K562 (cell line): Measurements from ENCODE around the gene ACTN4. TPM values are rescaled to one million over a fixed set of nuclear protein-coding genes. Genes with fewer than 3 reads are reported as not detected.

Experiments used
- ETV5 ChIP-seq: sonication (generic); formaldehyde crosslinking; IDR thresholded peaks from 2 replicates; pipeline ENCODE4 v1.4.0; 2020; ENCODE audit warnings: low read depth, mild to moderate bottlenecking, missing genetic modification reagents
- LCOR ChIP-seq: sonication (generic); formaldehyde crosslinking; IDR thresholded peaks from 2 replicates; pipeline ENCODE4 v1.8.0; 2022; ENCODE audit warnings: mild to moderate bottlenecking, missing genetic modification reagents
- PHB2 ChIP-seq: fragments of 450-650 bp; IDR thresholded peaks from 2 replicates; pipeline ENCODE4 v1.6.1; 2017; ENCODE audit warnings: low read depth
- TEAD4 ChIP-seq, 2 experiments: sonication (generic) in 1 of 2; formaldehyde crosslinking in 1 of 2; IDR thresholded peaks; 2 replicates each; pipeline versions ENCODE4 v1.6.1 to v1.8.0; 2012 to 2022; ENCODE audit warnings: borderline replicate concordance in 1 of 2, inconsistent platforms in 1 of 2, low read length in 1 of 2, mild to moderate bottlenecking in 1 of 2, missing genetic modification reagents in 1 of 2
- polyA plus RNA-seq, 8 experiments: library from polyadenylated mRNA; depleted of rRNA in 4 of 8; stranded (reverse) in 5 of 8; unstranded in 3 of 8; fragments of >200 nt; fragmentation: Nextera tagmentation in 2 of 8; fragmentation: Illumina TruSeq in 1 of 8; extraction: Ambion mirVana in 2 of 8; extraction: Trizol in 1 of 8; gene quantifications; 2 replicates each; pipeline versions ENCODE4 v1.2.1 to v1.2.3, GENCODE V29; 2011 to 2014; ENCODE audit warnings: inconsistent platforms in 1 of 8, missing spikeins in 1 of 8
- total RNA-seq, 7 experiments: library from RNA; depleted of rRNA in 6 of 7; stranded (reverse); fragments of >200 nt in 6 of 7; fragmentation: Illumina TruSeq in 2 of 7; extraction: Trizol in 2 of 7; gene quantifications; 2 replicates each; pipeline versions ENCODE4 v1.2.1 to v1.2.3, GENCODE V29; 2011 to 2021; ENCODE audit warnings: low replicate concordance in 1 of 7
- TF ChIP-seq, protein P1 (sequence below), 2 experiments: fragments of 450-650 bp; formaldehyde crosslinking in 1 of 2; IDR thresholded peaks; 2 replicates each; pipeline versions ENCODE4 v1.4.0 to v1.6.1; 2014 to 2020; ENCODE audit warnings: mild to moderate bottlenecking in 2 of 2, borderline replicate concordance in 1 of 2, low read depth in 1 of 2
- TF ChIP-seq, protein P2 (sequence below), 2 experiments: fragments of 450-650 bp in 1 of 2; IDR thresholded peaks; 2 replicates each; pipeline ENCODE4 v1.6.1; 2011 to 2017; ENCODE audit warnings: low read depth in 2 of 2, antibody characterized with exemption in 1 of 2, borderline replicate concordance in 1 of 2, low read length in 1 of 2, mild to moderate bottlenecking in 1 of 2, mixed read lengths in 1 of 2; ENCODE audit not compliant: control insufficient read depth in 1 of 2
- TF ChIP-seq, protein P3 (sequence below): fragments of 450-650 bp; formaldehyde crosslinking; IDR thresholded peaks from 2 replicates; pipeline ENCODE4 v1.4.0; 2020; ENCODE audit warnings: mild to moderate bottlenecking, moderate library complexity
- TF ChIP-seq, protein P4 (sequence below): fragments of 450-650 bp; IDR thresholded peaks from 2 replicates; pipeline ENCODE4 v1.6.1; 2016

ACTN4 gene
- total and polyA plus RNA-seq, 9 of the 15 experiments (the other 6 are each of a cell fraction or from before 2014, with no cell fraction given): 3.1 to 385 (median 125) TPM

DNA sequence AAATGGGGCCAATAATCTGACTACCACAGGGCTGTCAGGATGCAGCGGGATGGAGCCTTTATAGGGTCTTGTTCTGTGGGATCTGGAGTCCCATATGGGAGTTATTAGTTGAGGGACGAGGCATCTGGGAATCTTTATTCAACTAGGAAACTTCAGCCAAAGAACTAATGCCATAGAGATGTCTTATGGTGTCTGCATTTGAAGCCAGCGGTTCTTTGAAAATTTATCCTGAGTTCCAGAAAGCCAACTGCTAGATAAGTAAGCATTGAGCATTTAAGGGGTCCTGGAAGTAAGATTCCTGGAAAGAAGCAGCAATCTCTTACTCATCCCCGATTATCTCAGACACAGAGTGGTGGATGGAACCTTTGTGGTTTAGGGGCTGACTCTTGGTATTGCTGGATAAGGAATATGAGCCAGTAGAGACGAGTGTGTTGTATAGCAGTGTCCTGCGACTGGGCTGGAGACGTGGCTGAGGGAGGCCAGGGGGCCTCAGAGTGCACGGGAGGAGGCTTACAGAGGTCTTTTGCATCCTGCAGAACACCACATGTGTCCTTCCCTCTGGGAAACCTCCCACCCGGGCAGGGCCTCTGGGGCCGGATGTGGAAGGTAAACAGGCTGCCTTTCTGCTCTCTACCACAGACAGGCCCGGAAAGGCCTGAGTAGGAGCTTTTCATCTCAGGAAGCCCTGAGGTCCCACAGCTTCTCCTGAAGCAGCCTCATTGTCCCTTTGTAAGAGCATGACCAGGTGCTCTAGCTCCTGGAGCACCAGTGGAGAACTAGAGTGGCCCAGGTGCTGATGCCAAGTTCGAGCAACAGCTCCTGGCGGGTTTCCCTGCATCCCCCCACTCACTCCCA lies 28.8 kb downstream of the ACTN4 start (continued):
- TF ChIP-seq, protein P1, sequence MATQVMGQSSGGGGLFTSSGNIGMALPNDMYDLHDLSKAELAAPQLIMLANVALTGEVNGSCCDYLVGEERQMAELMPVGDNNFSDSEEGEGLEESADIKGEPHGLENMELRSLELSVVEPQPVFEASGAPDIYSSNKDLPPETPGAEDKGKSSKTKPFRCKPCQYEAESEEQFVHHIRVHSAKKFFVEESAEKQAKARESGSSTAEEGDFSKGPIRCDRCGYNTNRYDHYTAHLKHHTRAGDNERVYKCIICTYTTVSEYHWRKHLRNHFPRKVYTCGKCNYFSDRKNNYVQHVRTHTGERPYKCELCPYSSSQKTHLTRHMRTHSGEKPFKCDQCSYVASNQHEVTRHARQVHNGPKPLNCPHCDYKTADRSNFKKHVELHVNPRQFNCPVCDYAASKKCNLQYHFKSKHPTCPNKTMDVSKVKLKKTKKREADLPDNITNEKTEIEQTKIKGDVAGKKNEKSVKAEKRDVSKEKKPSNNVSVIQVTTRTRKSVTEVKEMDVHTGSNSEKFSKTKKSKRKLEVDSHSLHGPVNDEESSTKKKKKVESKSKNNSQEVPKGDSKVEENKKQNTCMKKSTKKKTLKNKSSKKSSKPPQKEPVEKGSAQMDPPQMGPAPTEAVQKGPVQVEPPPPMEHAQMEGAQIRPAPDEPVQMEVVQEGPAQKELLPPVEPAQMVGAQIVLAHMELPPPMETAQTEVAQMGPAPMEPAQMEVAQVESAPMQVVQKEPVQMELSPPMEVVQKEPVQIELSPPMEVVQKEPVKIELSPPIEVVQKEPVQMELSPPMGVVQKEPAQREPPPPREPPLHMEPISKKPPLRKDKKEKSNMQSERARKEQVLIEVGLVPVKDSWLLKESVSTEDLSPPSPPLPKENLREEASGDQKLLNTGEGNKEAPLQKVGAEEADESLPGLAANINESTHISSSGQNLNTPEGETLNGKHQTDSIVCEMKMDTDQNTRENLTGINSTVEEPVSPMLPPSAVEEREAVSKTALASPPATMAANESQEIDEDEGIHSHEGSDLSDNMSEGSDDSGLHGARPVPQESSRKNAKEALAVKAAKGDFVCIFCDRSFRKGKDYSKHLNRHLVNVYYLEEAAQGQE (IDR thresholded peaks at IDR 0.05; ENCODE audit: borderline replicate concordance): peak; percentile 61; the same call in 1 of the 2 replicates
- TF ChIP-seq, protein P1 (CRISPR knock-in tag; IDR thresholded peaks at IDR 0.05; ENCODE audit: low read depth): no peak
- TF ChIP-seq, protein P2, sequence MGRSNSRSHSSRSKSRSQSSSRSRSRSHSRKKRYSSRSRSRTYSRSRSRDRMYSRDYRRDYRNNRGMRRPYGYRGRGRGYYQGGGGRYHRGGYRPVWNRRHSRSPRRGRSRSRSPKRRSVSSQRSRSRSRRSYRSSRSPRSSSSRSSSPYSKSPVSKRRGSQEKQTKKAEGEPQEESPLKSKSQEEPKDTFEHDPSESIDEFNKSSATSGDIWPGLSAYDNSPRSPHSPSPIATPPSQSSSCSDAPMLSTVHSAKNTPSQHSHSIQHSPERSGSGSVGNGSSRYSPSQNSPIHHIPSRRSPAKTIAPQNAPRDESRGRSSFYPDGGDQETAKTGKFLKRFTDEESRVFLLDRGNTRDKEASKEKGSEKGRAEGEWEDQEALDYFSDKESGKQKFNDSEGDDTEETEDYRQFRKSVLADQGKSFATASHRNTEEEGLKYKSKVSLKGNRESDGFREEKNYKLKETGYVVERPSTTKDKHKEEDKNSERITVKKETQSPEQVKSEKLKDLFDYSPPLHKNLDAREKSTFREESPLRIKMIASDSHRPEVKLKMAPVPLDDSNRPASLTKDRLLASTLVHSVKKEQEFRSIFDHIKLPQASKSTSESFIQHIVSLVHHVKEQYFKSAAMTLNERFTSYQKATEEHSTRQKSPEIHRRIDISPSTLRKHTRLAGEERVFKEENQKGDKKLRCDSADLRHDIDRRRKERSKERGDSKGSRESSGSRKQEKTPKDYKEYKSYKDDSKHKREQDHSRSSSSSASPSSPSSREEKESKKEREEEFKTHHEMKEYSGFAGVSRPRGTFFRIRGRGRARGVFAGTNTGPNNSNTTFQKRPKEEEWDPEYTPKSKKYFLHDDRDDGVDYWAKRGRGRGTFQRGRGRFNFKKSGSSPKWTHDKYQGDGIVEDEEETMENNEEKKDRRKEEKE (IDR thresholded peaks at IDR 0.05; ENCODE audit: borderline replicate concordance in 1 of 2, control insufficient read depth in 1 of 2, low read depth in 2 of 2, low read length in 1 of 2): peak in 1 of 2 experiments; percentile 80; a peak in 1 of 4 replicates
- TF ChIP-seq TEAD4 (IDR thresholded peaks at IDR 0.05; ENCODE audit: low read length) (peak; percentile 97), TEAD4 (CRISPR knock-in tag; IDR thresholded peaks at IDR 0.05; ENCODE audit: borderline replicate concordance) (no peak), PHB2 (peak; percentile 89), LCOR (CRISPR knock-in tag) (peak; percentile 84; the same call in 1 of the 2 replicates), ETV5 (CRISPR knock-in tag) (peak; percentile 100)
- TF ChIP-seq, protein P3, sequence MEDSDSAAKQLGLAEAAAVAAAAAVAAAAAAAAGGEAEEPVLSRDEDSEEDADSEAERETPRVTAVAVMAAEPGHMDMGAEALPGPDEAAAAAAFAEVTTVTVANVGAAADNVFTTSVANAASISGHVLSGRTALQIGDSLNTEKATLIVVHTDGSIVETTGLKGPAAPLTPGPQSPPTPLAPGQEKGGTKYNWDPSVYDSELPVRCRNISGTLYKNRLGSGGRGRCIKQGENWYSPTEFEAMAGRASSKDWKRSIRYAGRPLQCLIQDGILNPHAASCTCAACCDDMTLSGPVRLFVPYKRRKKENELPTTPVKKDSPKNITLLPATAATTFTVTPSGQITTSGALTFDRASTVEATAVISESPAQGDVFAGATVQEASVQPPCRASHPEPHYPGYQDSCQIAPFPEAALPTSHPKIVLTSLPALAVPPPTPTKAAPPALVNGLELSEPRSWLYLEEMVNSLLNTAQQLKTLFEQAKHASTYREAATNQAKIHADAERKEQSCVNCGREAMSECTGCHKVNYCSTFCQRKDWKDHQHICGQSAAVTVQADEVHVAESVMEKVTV (CRISPR knock-in tag): no peak
- TF ChIP-seq, protein P4, sequence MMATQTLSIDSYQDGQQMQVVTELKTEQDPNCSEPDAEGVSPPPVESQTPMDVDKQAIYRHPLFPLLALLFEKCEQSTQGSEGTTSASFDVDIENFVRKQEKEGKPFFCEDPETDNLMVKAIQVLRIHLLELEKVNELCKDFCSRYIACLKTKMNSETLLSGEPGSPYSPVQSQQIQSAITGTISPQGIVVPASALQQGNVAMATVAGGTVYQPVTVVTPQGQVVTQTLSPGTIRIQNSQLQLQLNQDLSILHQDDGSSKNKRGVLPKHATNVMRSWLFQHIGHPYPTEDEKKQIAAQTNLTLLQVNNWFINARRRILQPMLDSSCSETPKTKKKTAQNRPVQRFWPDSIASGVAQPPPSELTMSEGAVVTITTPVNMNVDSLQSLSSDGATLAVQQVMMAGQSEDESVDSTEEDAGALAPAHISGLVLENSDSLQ: peak; percentile 4
